ENCODE data around the gene SLC12A5. TPM values are rescaled to one million over a fixed set of nuclear protein-coding genes. Genes with fewer than 3 reads are reported as not detected.

The SLC12A5 gene
- total and polyA plus RNA-seq, 9 of the 15 experiments (the other 6 are each of a cell fraction or from before 2014, with no cell fraction given): 0.36 to 7.5 (median 2.1) TPM

GRCh38 chr20:46044896-46045295 is 15.9 kb downstream of the SLC12A5 start:
- TF ChIP-seq GTF2A2 (tag; IDR thresholded peaks at IDR 0.05) (no peak), ZNF830 (CRISPR knock-in tag; IDR thresholded peaks at IDR 0.05) (no peak)
- DNase-seq (ENCODE audit: extremely low read depth in 1 of 4, low spot score in 3 of 4) (no peak), FAIRE-seq (no peak), ATAC-seq (no peak)
- Histone ChIP-seq H2AFZ (ENCODE audit: low read depth, low read length) (no peak overlapping the region), H3K27ac (ENCODE audit: extremely low read depth, low read depth, low read length) (no peak overlapping the region), H3K4me2 (ENCODE audit: insufficient read depth, low read length) (no peak overlapping the region), H3K79me2 (ENCODE audit: control insufficient read depth, insufficient read depth, low read length) (no peaks in the 10 kb centered on the region), H3K9me3 (replicated peaks; ENCODE audit: control insufficient read depth, insufficient read depth, low read depth, low read length) (no peaks in the 10 kb centered on the region), H3K27me3 (ENCODE audit: control insufficient read depth in 2 of 2, insufficient read depth in 2 of 2, low read length in 2 of 2) (peaks cover 0 to 30% of the 10 kb centered on the region in 2 experiments; a peak in 2 of 5 replicates), H3K4me1 (replicated peaks in 1 of 2; ENCODE audit: control insufficient read depth in 2 of 2, insufficient read depth in 2 of 2, low read length in 2 of 2) (no peaks in the 10 kb centered on the region), H3K4me3 (no peak overlapping the region), H3K36me3 (ENCODE audit: control insufficient read depth, insufficient read depth, low read length) (no peaks in the 10 kb centered on the region), H3K9ac (ENCODE audit: insufficient read depth in 1 of 2, low read depth in 2 of 2, low read length in 2 of 2) (no peak overlapping the region), H3K9me1 (ENCODE audit: control insufficient read depth, insufficient read depth, low read length) (no peaks in the 10 kb centered on the region), H4K20me1 (replicated peaks; ENCODE audit: control insufficient read depth, insufficient read depth, low read length) (peaks cover 24% of the 10 kb centered on the region)
- ChIA-PET CTCF (ENCODE audit: low intra/inter-chr PET ratio) (no interaction called here), POLR2A (no interaction called here)
- in situ Hi-C loops (cut with MboI) (no loop called here), intact Hi-C loops (cut with micrococcal nuclease) (no loop called here)
- BruUV-seq (replicated peaks): no TSS peak
- WGBS (ENCODE audit: insufficient coverage, low coverage, missing lambda C conversion rate): 3% methylated on average over 6 of the region's 6 CpGs

- no peaks in the 10 kb centered on the region for H3K9me1 ChIP-seq (ENCODE audit: control insufficient read depth, insufficient read depth, low read length)
- no peak overlapping the region for H3K27ac ChIP-seq (ENCODE audit: extremely low read depth, low read depth, low read length)
- DNase-seq (ENCODE audit: extremely low read depth in 1 of 4, low spot score in 3 of 4) (no peak), FAIRE-seq (no peak), ATAC-seq (no peak)
- H3K79me2 ChIP-seq (ENCODE audit: control insufficient read depth, insufficient read depth, low read length): no peaks in the 10 kb centered on the region
- no TSS peak for BruUV-seq (replicated peaks)
- H3K9ac ChIP-seq (ENCODE audit: insufficient read depth in 1 of 2, low read depth in 2 of 2, low read length in 2 of 2): no peak overlapping the region
- CTCF ChIA-PET (ENCODE audit: low intra/inter-chr PET ratio): no interaction called here
- H3K4me1 ChIP-seq (replicated peaks in 1 of 2; ENCODE audit: control insufficient read depth in 2 of 2, insufficient read depth in 2 of 2, low read length in 2 of 2): peaks cover 0 to 6% of the 10 kb centered on the region in 2 experiments; a peak in 3 of 5 replicates
- TF ChIP-seq NCOA2 (IDR thresholded peaks at IDR 0.05; ENCODE audit: partially characterized antibody in 2 of 2): no peak
- no peak for TF ChIP-seq EWSR1 (IDR thresholded peaks at IDR 0.05; ENCODE audit: borderline replicate concordance, low read depth, partially characterized antibody)
- TF ChIP-seq BCOR (IDR thresholded peaks at IDR 0.05): 0 out of 2 replicates have a peak, but pooled peaks have one; percentile 16
- TF ChIP-seq XRCC5 (IDR thresholded peaks at IDR 0.05; ENCODE audit: low read depth, low read length): no peak
- peak; percentile 84 for TF ChIP-seq RBM25 (IDR thresholded peaks at IDR 0.05; ENCODE audit: low read depth, low read length, severe bottlenecking)
- no peak for TF ChIP-seq PREB (CRISPR knock-in tag; IDR thresholded peaks at IDR 0.05)
- POLR2A ChIA-PET: no interaction called here
- peaks cover 0 to 27% of the 10 kb centered on the region in 2 experiments; a peak in 1 of 5 replicates for H3K27me3 ChIP-seq (ENCODE audit: control insufficient read depth in 2 of 2, insufficient read depth in 2 of 2, low read length in 2 of 2)
- in situ Hi-C loops (cut with MboI): no loop called here
- no peak overlapping the region for H2AFZ ChIP-seq (ENCODE audit: low read depth, low read length)
- H3K4me3 ChIP-seq: no peak overlapping the region
- H3K4me2 ChIP-seq (ENCODE audit: insufficient read depth, low read length): no peak overlapping the region
- intact Hi-C loops (cut with micrococcal nuclease): no loop called here
- WGBS (ENCODE audit: insufficient coverage, low coverage, missing lambda C conversion rate): 2% methylated on average over 8 of the region's 8 CpGs
- H3K9me3 ChIP-seq (replicated peaks; ENCODE audit: control insufficient read depth, insufficient read depth, low read depth, low read length): no peaks in the 10 kb centered on the region
- H3K36me3 ChIP-seq (ENCODE audit: control insufficient read depth, insufficient read depth, low read length): no peaks in the 10 kb centered on the region
- H4K20me1 ChIP-seq (replicated peaks; ENCODE audit: control insufficient read depth, insufficient read depth, low read length): peaks cover 11% of the 10 kb centered on the region
Measured at GRCh38 chr20:46046588-46047310, 17.7 kb downstream of the SLC12A5 start.

All from K562 (cell line).